ENCODE measurements around the gene GRIK3.

The GRIK3 gene

GRCh38 chr1:36977731-36978406 lies 56.4 kb downstream of the GRIK3 start:
- Histone ChIP-seq H3K4me3 (ENCODE audit: low read length) (no peak overlapping the region), H3K27me3 (ENCODE audit: insufficient read depth, low read length) (no peaks in the 10 kb centered on the region), H3K4me1 (ENCODE audit: insufficient read depth, low read length) (peaks cover 9% of the 10 kb centered on the region; the same call in 1 of the 2 replicates), H3K9ac (ENCODE audit: low read depth, low read length) (no peak overlapping the region), H3K27ac (ENCODE audit: low read depth, low read length) (no peak overlapping the region), H3K9me3 (ENCODE audit: insufficient read depth, low read depth, low read length) (no peaks in the 10 kb centered on the region), H3K36me3 (ENCODE audit: insufficient read depth, low read length) (no peaks in the 10 kb centered on the region)
- 82% methylated on average over 9 of the region's 9 CpGs for WGBS

GRCh38 chr1:36975642-36976041 lies 58.7 kb downstream of the GRIK3 start:
- Histone ChIP-seq H3K9me3 (ENCODE audit: insufficient read depth, low read depth, low read length) (no peaks in the 10 kb centered on the region), H3K9ac (ENCODE audit: low read depth, low read length) (no peak overlapping the region), H3K4me1 (ENCODE audit: insufficient read depth, low read length) (no peaks in the 10 kb centered on the region), H3K36me3 (ENCODE audit: insufficient read depth, low read length) (no peaks in the 10 kb centered on the region), H3K27me3 (ENCODE audit: insufficient read depth, low read length) (no peaks in the 10 kb centered on the region), H3K27ac (ENCODE audit: low read depth, low read length) (no peak overlapping the region), H3K4me3 (ENCODE audit: low read length) (no peak overlapping the region)
- WGBS, result 73% methylated on average over 5 of the region's 5 CpGs

GRCh38 chr1:36973056-36973455 lies 61.3 kb downstream of the GRIK3 start:
- no peak overlapping the region for H3K9ac ChIP-seq (ENCODE audit: low read depth, low read length)
- no peaks in the 10 kb centered on the region for H3K9me3 ChIP-seq (ENCODE audit: insufficient read depth, low read depth, low read length)
- 90% methylated on average over 4 of the region's 4 CpGs for WGBS
- H3K27me3 ChIP-seq (ENCODE audit: insufficient read depth, low read length), result no peaks in the 10 kb centered on the region
- H3K27ac ChIP-seq (ENCODE audit: low read depth, low read length), result no peak overlapping the region
- H3K4me3 ChIP-seq (ENCODE audit: low read length), result no peak overlapping the region
- no peaks in the 10 kb centered on the region for H3K36me3 ChIP-seq (ENCODE audit: insufficient read depth, low read length)
- peaks cover 4% of the 10 kb centered on the region; the same call in 1 of the 2 replicates for H3K4me1 ChIP-seq (ENCODE audit: insufficient read depth, low read length)

GRCh38 chr1:36971852-36972618 lies 62.3 kb downstream of the GRIK3 start:
- 83% methylated on average over 14 of the region's 14 CpGs for WGBS

GRCh38 chr1:36968730-36969129 lies 65.6 kb downstream of the GRIK3 start:
- Histone ChIP-seq H3K4me3 (ENCODE audit: low read length) (no peak overlapping the region), H3K27ac (ENCODE audit: low read depth, low read length) (no peak overlapping the region), H3K9me3 (ENCODE audit: insufficient read depth, low read depth, low read length) (no peaks in the 10 kb centered on the region), H3K4me1 (ENCODE audit: insufficient read depth, low read length) (peaks cover 4% of the 10 kb centered on the region; the same call in 1 of the 2 replicates), H3K9ac (ENCODE audit: low read depth, low read length) (no peak overlapping the region), H3K27me3 (ENCODE audit: insufficient read depth, low read length) (no peaks in the 10 kb centered on the region), H3K36me3 (ENCODE audit: insufficient read depth, low read length) (no peaks in the 10 kb centered on the region)
- WGBS, result 55% methylated on average over 3 of the region's 3 CpGs

More at GRCh38 chr1:36971852-36972618, 62.3 kb downstream of the GRIK3 start:
- H3K27me3 ChIP-seq (ENCODE audit: insufficient read depth, low read length), result no peaks in the 10 kb centered on the region
- H3K9ac ChIP-seq (ENCODE audit: low read depth, low read length), result no peak overlapping the region
- H3K36me3 ChIP-seq (ENCODE audit: insufficient read depth, low read length), result no peaks in the 10 kb centered on the region
- no peak overlapping the region for H3K27ac ChIP-seq (ENCODE audit: low read depth, low read length)
- no peak overlapping the region for H3K4me3 ChIP-seq (ENCODE audit: low read length)
- H3K4me1 ChIP-seq (ENCODE audit: insufficient read depth, low read length), result peaks cover 4% of the 10 kb centered on the region; the same call in 1 of the 2 replicates
- no peaks in the 10 kb centered on the region for H3K9me3 ChIP-seq (ENCODE audit: insufficient read depth, low read depth, low read length)

- Histone ChIP-seq H3K9me3 (ENCODE audit: insufficient read depth, low read depth, low read length) (no peaks in the 10 kb centered on the region), H3K27me3 (ENCODE audit: insufficient read depth, low read length) (no peaks in the 10 kb centered on the region), H3K4me3 (ENCODE audit: low read length) (no peak overlapping the region), H3K9ac (ENCODE audit: low read depth, low read length) (no peak overlapping the region), H3K36me3 (ENCODE audit: insufficient read depth, low read length) (no peaks in the 10 kb centered on the region), H3K27ac (ENCODE audit: low read depth, low read length) (no peak overlapping the region), H3K4me1 (ENCODE audit: insufficient read depth, low read length) (peaks cover 4% of the 10 kb centered on the region; the same call in 1 of the 2 replicates)
- WGBS, result 52% methylated on average over 3 of the region's 3 CpGs
These were observed 68.1 kb downstream of the GRIK3 start for GRCh38 chr1:36966242-36966641.

GRCh38 chr1:36965275-36966159 lies 68.8 kb downstream of the GRIK3 start:
- no peaks in the 10 kb centered on the region for H3K9me3 ChIP-seq (ENCODE audit: insufficient read depth, low read depth, low read length)
- 89% methylated on average over 11 of the region's 11 CpGs for WGBS

GRCh38 chr1:36964830-36965229 lies 69.5 kb downstream of the GRIK3 start:
- Histone ChIP-seq H3K36me3 (ENCODE audit: insufficient read depth, low read length) (no peaks in the 10 kb centered on the region), H3K9me3 (ENCODE audit: insufficient read depth, low read depth, low read length) (no peaks in the 10 kb centered on the region), H3K4me1 (ENCODE audit: insufficient read depth, low read length) (peaks cover 4% of the 10 kb centered on the region; the same call in 1 of the 2 replicates), H3K4me3 (ENCODE audit: low read length) (no peak overlapping the region), H3K27ac (ENCODE audit: low read depth, low read length) (no peak overlapping the region), H3K27me3 (ENCODE audit: insufficient read depth, low read length) (no peaks in the 10 kb centered on the region), H3K9ac (ENCODE audit: low read depth, low read length) (no peak overlapping the region)
- 89% methylated on average over 8 of the region's 8 CpGs for WGBS

More at GRCh38 chr1:36965275-36966159, 68.8 kb downstream of the GRIK3 start:
- Histone ChIP-seq H3K27ac (ENCODE audit: low read depth, low read length) (no peak overlapping the region), H3K9ac (ENCODE audit: low read depth, low read length) (no peak overlapping the region), H3K4me3 (ENCODE audit: low read length) (no peak overlapping the region), H3K27me3 (ENCODE audit: insufficient read depth, low read length) (no peaks in the 10 kb centered on the region), H3K36me3 (ENCODE audit: insufficient read depth, low read length) (no peaks in the 10 kb centered on the region), H3K4me1 (ENCODE audit: insufficient read depth, low read length) (peaks cover 4% of the 10 kb centered on the region; the same call in 1 of the 2 replicates)

GRCh38 chr1:36963006-36963405 lies 71.3 kb downstream of the GRIK3 start:
- H3K36me3 ChIP-seq (ENCODE audit: insufficient read depth, low read length), result no peaks in the 10 kb centered on the region
- no peaks in the 10 kb centered on the region for H3K4me1 ChIP-seq (ENCODE audit: insufficient read depth, low read length)
- H3K27ac ChIP-seq (ENCODE audit: low read depth, low read length), result no peak overlapping the region
- no peaks in the 10 kb centered on the region for H3K27me3 ChIP-seq (ENCODE audit: insufficient read depth, low read length)
- WGBS, result 70% methylated on average over 11 of the region's 11 CpGs
- no peak overlapping the region for H3K9ac ChIP-seq (ENCODE audit: low read depth, low read length)
- no peak overlapping the region for H3K4me3 ChIP-seq (ENCODE audit: low read length)
- no peaks in the 10 kb centered on the region for H3K9me3 ChIP-seq (ENCODE audit: insufficient read depth, low read depth, low read length)

GRCh38 chr1:36961062-36961615 lies 73.2 kb downstream of the GRIK3 start:
- WGBS, result 87% methylated on average over 10 of the region's 10 CpGs
- H3K4me3 ChIP-seq (ENCODE audit: low read length), result no peak overlapping the region
- H3K27me3 ChIP-seq (ENCODE audit: insufficient read depth, low read length), result no peaks in the 10 kb centered on the region
- no peak overlapping the region for H3K27ac ChIP-seq (ENCODE audit: low read depth, low read length)
- no peaks in the 10 kb centered on the region for H3K9me3 ChIP-seq (ENCODE audit: insufficient read depth, low read depth, low read length)
- no peak overlapping the region for H3K9ac ChIP-seq (ENCODE audit: low read depth, low read length)
- no peaks in the 10 kb centered on the region for H3K36me3 ChIP-seq (ENCODE audit: insufficient read depth, low read length)
- no peaks in the 10 kb centered on the region for H3K4me1 ChIP-seq (ENCODE audit: insufficient read depth, low read length)
